Stimulated activated CD4-positive, alpha-beta T cell treated with anti-CD3 and anti-CD28 coated beads, Interleukin-4, amount 100 ng/mL, for 1 hour (primary cell): ENCODE measurements around the gene MT1B.
A peak's percentile ranks its signal among the peaks of the same experiment; 100 is the strongest.
"Not testable (repeated sequence)": the region's sequence is repeated elsewhere in the genome, so short reads cannot be mapped to it uniquely, and the experiment has no call there.

Experiments used
- DNase-seq: peaks from one replicate; pipeline ENCODE4 v3.0.0-alpha.2; 2020

Gene MT1B

DNA sequence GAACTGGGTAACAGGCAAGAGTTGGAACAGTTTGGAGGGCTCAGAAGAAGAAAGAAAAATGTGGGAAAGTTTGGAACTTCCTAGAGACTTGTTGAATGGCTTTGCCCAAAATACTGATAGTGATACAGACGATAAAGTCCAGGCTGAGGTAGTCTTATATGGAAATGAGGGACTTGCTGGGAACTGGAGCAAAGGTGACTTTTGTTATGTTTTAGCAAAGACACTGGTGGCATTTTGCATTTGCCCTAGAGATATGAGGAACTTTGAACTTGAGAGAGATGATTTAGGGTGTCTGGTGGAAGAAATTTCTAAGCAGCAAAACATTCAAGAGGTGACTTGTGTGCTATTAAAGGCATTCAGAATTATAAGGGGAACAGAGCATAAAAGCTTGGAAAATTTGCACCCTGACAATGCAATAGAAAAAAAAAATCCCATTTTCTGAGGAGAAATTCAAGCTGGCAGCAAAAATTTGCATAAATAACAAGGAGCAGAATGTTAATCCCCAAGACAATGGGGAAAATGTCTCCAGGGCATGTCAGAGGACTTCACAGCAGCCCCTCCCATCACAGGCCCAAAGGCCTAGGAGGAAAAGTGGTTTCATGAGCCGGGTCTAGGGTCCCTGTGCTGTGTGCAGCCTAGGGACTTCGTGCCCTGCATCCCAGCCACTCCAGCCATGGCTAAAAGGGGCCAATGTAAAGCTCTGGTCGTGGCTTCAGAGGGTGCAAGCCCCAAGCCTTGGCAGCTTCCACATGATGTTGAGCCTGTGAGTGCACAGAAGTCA lies 29.8 kb upstream of the MT1B start:
- not testable (repeated sequence) for DNase-seq

DNA sequence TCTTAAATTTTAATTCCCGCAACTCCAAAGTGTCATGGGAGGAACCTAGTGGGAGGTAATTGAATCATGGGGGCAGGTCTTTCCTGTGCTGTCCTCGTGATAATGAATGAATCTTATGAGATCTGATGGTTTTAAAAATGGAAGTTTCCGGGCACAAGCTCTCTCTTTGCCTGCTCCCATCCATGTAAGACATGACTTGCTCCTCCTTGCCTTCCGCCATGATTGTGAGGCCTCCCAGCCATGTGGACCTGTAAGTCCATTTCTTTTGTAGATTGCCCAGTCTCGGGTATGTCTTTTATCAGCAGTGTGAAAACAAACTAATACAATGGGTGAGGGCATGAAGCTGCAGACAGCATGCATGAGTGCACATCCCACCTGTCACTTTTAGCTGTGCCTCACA lies 28.5 kb upstream of the MT1B start:
- DNase-seq: not testable (repeated sequence)

DNA sequence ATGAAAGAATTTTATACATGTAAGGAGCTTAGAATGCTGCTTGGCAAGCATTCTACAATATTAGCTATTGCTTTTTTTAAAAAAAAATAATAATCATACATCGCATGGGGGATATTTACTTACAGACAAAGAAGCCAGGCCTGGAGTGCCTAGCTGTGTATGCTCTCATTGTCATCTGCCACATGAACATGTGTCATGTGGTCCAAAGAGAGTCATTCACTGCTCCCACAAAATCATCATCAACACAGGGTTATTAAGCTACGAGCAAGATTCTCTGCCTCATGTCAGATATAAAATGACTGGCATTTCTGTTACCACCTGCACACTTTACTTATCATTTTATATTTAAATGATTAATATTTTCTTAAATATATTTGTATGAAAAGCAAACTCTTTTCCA lies 28.0 kb upstream of the MT1B start:
- DNase-seq: no peak

DNA sequence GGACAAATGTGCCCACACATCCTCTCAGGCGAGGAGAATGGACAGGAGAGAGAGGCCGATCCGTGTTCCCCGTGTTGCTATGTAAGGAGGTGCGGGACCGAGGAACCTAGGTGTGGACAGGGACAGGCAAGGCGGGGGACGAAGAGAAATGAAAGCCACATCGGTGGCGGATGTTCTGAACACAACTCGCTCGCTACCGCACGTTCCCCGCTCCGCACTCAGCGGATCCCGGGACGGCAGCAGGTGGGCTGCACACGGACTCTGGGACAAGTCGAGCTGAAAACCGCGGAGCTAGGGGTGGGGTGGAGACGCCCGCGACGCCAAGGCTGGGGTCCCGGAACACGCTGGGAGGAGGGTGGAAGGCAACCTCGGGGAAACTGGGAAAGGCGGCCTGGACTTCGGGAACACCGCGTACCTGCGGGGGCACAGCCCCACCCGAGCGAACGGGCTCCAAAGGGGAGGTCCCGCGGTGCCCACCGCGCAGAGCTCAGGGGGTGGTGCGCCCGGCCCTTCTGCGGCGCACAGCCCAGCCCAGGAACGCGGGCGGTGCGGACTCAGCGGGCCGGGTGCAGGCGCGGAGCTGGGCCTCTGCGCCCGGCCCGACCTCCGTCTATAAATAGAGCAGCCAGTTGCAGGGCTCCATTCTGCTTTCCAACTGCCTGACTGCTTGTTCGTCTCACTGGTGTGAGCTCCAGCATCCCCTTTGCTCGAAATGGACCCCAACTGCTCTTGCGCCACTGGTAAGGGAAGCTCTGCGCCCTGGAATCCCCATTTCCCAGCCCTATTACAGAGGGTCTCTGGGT lies 26.3 kb upstream of the MT1B start, which contains the start of gene MT1E:
Gene MT1E (plus strand): TSS at position 642 of the 803 bp plus-strand sequence. CDS start 71 bp downstream, at position 713.
- DNase-seq: peak; percentile 79

DNA sequence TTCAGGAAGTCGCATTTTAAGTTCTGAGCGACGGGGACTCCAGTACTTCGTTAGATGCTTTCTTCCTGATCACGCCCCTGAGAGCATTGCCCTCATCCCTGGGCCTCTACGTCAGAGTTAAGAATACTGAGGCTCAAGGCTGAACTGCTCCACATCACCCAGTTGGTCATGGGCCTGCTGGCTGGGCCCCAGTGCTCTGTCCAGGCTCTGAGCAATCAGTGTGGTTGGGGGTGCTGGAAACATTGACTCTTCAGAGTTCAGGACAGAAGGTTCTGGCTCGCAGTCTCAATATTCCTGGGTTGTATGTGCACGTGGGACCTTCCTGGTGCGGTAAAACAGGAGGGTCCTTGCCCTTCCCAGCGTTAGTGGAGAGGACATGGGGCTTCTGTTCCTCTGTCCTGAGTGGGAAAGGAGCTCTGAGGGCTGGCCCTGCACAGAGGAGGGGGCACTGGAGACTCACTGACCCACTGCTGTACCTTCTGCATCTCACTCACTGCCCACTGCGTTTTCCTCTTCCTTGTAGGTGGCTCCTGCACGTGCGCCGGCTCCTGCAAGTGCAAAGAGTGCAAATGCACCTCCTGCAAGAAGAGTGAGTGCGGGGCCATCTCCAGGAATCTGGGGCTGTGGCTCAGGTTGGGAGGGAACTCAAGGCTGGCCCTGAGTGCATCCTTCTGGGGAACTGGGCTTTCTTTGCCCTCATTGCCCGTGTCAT lies 25.6 kb upstream of the MT1B start:
- no peak for DNase-seq

DNA sequence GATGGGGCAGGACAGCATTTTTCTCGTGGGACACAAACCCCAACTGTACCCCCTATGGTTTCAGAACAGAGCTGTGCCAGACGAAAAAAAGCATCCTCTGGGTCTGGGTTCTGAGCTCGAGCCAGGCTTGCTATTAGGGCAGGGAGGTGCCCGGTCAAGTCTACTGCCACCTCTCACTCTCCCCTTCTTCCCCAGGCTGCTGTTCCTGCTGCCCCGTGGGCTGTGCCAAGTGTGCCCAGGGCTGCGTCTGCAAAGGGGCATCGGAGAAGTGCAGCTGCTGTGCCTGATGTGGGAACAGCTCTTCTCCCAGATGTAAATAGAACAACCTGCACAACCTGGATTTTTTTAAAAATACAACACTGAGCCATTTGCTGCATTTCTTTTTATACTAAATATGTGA lies 25.0 kb upstream of the MT1B start:
- no peak for DNase-seq

DNA sequence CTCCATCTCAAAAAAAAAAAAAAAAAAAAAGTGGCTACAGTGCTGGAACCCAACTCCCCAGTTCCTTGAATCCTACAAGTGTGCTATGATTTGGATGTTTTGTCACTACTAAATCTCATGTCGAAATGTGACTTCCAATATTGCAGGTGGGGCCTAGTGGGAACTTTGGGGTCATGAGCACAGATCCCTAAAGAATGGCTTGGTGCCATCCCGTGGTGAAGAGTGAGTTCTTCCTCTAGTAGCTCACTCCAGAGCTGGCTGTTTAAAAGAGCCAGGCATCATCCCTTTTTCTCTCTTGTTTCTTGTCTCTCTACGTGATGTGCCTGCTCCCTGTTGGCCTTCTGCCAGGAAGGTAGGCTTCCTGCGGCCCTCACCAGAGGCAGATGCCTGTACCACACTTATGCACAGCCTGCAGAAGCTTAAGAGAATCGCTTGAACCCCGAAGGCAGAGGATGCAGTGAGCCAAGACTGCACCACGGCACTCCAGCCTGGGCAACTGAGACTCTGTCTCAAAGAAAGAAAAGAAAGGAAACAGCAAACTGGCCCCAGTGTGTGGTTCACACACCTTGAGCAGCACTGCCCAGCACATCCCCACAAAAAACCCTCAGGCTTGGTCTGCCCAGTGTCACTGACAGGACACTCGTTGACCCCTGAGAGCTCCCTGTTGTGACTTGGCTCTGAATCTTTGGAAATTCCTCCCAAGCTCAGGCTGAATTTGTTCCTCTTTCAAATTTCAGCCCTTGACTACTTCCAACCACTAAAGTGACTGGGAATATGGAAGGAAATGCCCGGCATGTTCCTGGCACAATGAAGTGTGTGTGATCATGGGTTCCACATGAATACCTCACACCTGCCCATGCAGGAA lies 23.0 kb upstream of the MT1B start:
- DNase-seq: no peak

DNA sequence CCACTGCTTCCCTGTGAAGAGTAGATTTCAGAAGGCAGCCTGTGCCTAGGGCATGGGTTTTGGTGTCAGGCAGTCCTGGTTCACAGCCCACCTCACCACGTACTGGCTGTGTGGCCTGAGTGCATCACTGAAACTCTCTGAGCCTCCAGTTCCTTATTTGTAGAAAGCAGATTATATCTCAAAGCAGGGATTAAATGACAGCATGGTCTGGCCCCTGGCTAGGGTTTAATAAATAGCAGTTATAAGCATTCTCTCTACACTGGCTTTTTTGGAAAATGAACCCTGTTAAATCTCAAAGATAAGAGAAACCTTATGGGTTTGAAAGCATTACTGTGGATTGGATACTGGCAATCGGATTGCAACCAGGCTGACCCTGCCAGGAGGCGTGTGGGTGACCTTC lies 22.2 kb upstream of the MT1B start:
- DNase-seq: no peak

DNA sequence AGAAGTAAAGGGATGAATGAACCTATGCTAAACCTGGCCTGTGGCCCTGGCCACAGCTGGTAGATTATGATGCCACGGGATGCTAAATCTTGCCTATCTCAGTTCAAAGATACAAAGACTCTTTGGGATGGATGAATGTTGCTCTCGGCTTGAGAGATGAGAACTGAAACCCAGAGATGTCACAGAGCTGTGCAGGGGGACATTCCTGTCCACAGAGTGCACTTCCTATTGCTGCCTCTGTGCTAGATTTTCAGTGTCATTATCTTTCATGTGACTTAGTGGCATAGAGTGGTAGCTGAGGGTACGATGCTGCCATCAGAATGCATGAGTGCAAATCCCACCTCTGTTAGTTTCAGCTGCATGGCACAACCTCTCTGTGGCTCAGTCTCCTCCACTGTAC lies 21.6 kb upstream of the MT1B start:
- DNase-seq: no peak

DNA sequence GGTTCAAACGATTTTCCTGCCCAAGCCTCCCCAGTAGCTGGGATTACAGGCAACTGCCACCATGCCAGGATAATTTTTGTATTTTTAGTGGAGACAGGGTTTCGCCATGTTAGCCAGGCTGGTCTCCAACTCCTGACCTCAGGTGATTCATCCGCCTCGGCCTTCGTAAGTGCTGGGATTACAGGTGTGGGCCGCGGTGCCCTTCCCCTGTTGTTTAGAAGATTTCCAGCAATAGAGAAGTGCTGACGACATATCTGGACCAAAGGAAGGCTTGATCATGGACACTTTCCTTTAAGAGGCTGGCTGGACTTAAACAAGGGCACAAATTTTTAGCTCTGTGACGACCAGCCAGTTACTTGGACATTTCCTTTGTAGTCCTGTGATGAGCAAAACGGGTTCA lies 20.5 kb upstream of the MT1B start:
- no peak for DNase-seq

DNA sequence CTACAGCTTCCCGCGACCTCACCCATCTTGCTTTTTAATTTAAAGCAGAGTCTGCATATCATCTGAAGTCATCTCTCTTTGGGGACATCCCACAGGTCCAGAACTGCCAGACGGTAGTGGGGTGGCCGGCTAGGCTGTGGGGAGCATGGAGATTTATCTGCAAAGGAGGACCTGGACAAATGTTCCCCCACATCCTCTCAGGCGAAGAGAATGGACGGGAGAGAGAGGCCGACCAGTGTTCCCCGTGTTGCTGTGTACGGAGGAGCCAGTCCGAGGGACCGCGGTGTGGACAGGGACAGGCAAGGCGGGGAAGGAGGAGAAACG lies 19.9 kb upstream of the MT1B start:
- DNase-seq: no peak

DNA sequence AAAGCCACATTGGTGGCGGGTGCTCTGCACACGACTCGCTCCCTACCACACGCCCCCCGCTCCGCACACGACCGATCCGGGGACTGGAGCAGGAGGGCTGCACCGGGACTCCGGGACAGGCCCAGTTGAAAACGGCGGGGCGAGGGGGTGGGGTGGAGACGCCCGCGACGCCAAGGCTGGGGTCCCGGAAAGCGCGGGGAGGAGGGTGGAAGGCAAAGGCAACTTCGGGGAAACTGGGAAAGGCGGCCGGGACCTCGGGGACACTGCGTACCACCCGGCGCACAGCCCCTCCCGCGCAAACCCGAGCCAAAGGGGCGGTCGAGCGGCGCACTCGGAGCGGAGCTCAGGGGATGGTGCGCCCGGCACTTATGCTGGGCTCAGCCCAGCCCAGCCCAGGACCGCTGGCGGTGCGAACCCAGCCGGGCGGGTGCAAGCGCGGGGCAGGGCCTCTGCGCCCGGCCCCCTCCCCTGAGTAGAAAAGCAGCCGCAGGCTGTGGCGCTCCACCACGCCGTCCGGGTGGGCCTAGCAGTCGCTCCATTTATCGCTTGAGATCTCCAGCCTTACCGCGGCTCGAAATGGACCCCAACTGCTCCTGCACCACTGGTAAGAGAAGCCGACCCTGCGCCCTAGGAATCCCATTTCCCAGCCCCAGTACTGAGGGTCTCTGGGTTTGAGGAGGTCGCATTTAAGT lies 19.4 kb upstream of the MT1B start, which contains the start of gene MT1M:
Gene MT1M (plus strand): TSS at position 504 of the 692 bp plus-strand sequence. CDS start 73 bp downstream, at position 577.
- DNase-seq: no peak

DNA sequence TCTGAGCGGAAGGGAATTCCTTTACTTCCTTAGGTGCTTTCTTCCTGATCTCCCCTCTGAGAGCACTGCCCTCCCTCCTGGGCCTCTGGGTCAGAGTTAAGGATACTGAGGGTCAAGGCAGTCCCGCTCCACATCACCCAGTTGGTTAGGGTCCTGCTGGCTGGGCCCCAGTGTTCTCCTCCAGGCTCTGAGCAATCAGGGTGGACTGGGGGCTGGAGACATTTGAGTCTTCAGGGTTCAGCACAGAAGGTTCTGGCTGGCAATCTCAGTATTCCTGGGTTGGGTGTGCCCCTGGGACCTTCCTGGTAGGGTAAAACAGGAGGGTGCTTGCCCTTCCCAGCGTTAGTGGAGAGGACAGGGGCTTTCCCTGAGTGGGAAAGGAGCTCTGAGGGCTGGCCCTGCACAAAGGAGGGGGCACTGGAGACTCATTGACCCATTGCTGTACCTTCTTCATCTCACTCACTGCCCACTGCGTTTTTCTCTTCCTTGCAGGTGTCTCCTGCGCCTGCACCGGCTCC lies 18.8 kb upstream of the MT1B start:
- no peak for DNase-seq

DNA sequence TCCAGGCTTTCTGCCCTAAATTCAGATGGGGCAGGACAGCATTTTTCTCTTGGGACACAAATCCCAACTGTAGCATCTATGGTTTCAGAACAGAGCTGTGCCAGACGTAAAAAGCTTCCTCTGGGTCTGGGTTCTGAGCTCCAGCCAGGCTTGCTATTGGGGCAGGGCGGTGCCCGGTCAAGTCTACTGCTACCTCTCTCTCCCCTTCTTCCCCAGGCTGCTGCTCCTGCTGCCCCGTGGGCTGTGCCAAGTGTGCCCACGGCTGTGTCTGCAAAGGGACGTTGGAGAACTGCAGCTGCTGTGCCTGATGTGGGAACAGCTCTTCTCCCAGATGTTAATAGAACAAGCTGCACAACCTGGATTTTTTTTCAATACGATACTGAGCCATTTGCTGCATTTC lies 18.2 kb upstream of the MT1B start:
- DNase-seq: no peak

DNA sequence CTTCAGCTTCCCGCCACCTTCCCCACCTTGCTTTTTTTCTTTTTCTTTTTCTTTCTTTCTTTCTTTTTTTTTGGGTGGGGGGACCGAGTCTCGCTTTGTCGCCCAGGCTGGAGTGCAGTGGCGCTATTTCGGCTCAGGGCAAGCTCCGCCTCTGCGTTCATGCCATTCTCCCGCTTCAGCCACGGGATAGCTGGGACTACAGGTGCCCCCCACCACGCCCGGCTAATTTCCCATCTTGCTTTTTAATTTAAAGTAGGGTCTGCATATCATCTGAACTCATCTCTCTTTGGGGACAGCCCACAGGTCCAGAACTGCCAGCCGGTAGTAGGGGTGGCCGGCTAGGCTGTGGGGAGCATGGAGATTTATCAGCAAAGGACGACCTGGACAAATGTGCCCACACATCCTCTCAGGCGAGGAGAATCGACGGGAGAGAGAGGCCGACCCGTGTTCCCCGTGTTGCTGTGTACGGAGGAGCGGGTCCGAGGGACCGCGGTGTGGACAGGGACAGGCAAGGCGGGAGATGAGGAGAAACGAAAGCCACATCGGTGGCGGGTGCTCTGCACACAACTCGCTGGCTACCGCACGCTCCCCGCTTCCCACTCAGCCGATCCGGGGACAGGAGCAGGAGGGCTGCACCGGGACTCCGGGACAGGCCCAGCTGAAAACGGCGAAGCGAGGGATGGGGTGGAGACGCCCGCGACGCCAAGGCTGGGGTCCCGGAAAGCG lies 16.8 kb upstream of the MT1B start:
- no peak for DNase-seq

DNA sequence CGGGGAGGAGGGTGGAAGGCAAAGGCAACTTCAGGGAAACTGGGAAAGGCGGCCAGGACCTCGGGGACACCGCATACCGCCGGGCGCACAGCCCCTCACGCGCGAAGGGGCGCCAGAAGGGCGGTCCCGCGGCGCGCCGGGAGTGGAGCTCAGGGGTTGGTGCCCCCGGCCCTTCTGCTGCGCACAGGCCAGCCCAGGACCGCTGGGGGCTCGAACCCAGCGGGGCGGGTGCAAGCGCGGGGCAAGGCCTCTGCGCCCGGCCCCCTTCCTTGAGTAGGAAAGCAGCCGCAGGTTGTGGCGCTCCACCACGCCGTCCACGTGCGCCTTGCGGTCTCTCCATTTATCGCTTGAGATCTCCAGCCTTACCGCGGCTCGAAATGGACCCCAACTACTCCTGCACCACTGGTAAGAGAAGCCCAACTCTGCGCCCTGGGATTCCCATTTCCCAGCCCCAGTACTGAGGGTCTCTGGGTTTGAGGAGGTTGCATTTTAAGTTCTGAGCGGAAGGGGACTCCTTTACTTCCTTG lies 16.2 kb upstream of the MT1B start:
- DNase-seq: no peak

DNA sequence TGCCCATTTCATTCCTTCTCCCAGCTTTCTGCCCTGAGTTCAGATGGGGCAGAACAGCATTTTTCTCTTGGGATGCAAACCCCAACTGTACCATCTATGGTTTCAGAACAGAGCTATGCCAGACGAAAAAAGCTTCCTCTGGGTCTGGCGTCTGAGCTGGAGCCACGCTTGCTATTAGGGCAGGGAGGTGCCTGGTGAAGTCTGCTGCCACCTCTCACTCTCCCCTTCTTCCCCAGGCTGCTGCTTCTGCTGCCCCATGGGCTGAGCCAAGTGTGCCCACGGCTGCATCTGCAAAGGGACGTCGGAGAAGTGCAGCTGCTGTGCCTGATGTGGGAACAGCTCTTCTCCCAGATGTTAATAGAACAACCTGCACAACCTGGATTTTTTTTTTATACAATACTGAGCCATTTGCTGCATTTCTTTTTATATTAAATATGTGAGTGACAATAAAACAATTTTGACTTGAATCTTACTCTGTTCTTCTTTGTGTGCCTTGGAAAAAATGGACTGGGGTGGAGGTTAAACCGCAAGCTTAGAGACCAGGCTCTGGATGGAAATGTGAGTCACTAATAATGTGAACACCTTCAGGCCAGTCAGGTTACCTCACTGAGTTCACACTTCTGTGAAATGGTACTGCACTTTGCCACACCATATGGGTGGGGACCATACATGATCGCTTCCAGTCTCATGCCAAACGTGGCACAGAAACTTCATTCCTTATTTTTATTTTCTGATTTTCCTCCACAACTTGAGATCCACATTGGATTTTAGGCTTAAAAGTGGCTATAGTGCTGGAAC lies 14.9 kb upstream of the MT1B start:
- no peak for DNase-seq

DNA sequence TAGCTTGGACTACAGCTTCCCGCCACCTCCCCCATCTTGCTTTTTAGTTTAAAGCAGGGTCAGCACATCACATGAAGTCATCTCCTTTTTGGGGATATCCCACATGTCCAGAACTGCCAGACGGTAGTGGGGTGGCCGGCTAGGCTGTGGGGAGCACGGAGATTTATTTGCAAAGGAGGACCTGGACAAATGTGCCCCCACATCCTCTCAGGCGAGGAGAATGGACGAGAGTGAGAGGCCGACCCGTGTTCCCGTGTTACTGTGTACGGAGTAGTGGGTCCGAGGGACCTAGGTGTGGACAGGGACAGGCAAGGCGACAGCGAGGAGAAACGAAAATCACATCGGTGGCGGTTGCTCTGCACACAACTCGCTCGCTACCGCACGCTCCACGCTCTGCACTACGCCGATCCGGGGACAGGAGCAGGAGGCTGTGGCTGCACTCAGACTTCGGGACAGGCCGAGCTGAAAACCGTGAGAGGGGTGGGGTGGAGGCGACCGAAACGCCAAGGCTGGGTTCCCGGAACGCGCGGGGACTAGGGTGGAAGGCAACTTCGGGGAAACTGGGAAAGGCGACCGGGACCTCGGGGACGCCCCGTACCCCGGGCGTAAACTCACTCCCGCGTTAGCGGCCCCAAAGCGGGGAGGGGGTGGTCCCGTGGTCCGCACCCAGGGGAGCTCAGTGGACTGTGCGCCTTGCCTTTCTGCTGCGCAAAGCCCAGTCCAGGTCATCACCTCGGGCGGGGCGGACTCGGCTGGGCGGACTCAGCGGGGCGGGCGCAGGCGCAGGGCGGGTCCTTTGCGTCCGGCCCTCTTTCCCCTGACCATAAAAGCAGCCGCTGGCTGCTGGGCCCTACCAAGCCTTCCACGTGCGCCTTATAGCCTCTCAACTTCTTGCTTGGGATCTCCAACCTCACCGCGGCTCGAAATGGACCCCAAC lies 13.6 kb upstream of the MT1B start, which contains the start of gene MT1A:
Gene MT1A (plus strand): TSS at position 853 of the 937 bp plus-strand sequence. CDS start 73 bp downstream, at position 926.
- no peak for DNase-seq

DNA sequence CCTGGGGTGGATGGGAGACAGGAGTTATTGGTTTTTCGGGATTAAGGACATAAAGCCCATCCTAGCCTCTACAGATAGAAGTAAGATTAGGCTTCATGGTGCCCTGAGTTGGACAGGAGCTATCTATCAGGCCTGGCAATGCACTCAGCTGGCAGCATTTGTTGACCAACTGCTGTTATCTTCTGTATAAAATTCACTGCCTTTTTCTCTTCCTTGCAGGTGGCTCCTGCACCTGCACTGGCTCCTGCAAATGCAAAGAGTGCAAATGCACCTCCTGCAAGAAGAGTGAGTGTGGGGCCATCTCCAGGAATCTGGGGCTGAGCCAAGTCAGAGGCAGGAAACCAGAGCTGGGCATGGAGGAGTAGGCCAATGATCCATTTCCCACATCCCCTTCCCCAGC lies 12.6 kb upstream of the MT1B start:
- DNase-seq: no peak
